Parathyroid adenoma (tissue), 2 donors: ENCODE measurements around the gene HDAC4.

Source experiments
- H2AFZ ChIP-seq: fragments of 300-600 bp; sonication (generic); one replicate; pipeline ENCODE4 v1.7.0; 2017; ENCODE audit warnings: antibody characterized with exemption, mild to moderate bottlenecking
- H3K27ac ChIP-seq: fragments of 300-600 bp; sonication (generic); one replicate; pipeline ENCODE4 v1.7.0; 2017
- H3K27me3 ChIP-seq: fragments of 300-600 bp; sonication (generic); one replicate; pipeline ENCODE4 v1.7.0; 2017; ENCODE audit warnings: low read length; ENCODE audit not compliant: control insufficient read depth, insufficient read depth
- H3K36me3 ChIP-seq: fragments of 300-600 bp; sonication (generic); one replicate; pipeline ENCODE4 v1.7.0; 2017; ENCODE audit warnings: low read length; ENCODE audit not compliant: control insufficient read depth, insufficient read depth
- H3K4me1 ChIP-seq: fragments of 300-600 bp; sonication (generic); one replicate; pipeline ENCODE4 v1.7.0; 2017; ENCODE audit warnings: control low read depth
- H3K4me2 ChIP-seq: fragments of 300-600 bp; sonication (generic); one replicate; pipeline ENCODE4 v1.7.0; 2017; ENCODE audit warnings: low read length
- H3K4me3 ChIP-seq: fragments of 300-600 bp; sonication (generic); one replicate; pipeline ENCODE4 v1.7.0; 2017; ENCODE audit warnings: low read depth, low read length
- H3K79me2 ChIP-seq: fragments of 300-600 bp; sonication (generic); one replicate; pipeline ENCODE4 v1.7.0; 2017; ENCODE audit warnings: control low read depth
- H3K9ac ChIP-seq: fragments of 300-600 bp; sonication (generic); one replicate; pipeline ENCODE4 v1.7.0; 2017; ENCODE audit warnings: mild to moderate bottlenecking
- H3K9me3 ChIP-seq: fragments of 300-600 bp; sonication (generic); one replicate; pipeline ENCODE4 v1.7.0; 2017; ENCODE audit warnings: low read length; ENCODE audit not compliant: control insufficient read depth
- TF ChIP-seq, protein P1 (sequence below): fragments of 300-600 bp; sonication (generic); IDR thresholded peaks from one replicate; pipeline ENCODE4 v1.7.0; 2017; ENCODE audit warnings: antibody characterized with exemption, mild to moderate bottlenecking
- donor health status: primary hyperparathyroidism.

HDAC4 gene

GRCh38 chr2:239370403-239370802 lies 30.4 kb downstream of the HDAC4 start:
- H2AFZ ChIP-seq: no peak overlapping the region

GRCh38 chr2:239369631-239370161 lies 31.1 kb downstream of the HDAC4 start:
- Histone ChIP-seq H3K27ac (no peak overlapping the region), H2AFZ (no peak overlapping the region), H3K9ac (no peak overlapping the region), H3K4me2 (no peak overlapping the region), H3K4me1 (no peaks in the 10 kb centered on the region), H3K9me3 (no peaks in the 10 kb centered on the region), H3K79me2 (peaks cover 22% of the 10 kb centered on the region), H3K36me3 (no peaks in the 10 kb centered on the region), H3K4me3 (no peak overlapping the region), H3K27me3 (no peaks in the 10 kb centered on the region)
- TF ChIP-seq, protein P1, sequence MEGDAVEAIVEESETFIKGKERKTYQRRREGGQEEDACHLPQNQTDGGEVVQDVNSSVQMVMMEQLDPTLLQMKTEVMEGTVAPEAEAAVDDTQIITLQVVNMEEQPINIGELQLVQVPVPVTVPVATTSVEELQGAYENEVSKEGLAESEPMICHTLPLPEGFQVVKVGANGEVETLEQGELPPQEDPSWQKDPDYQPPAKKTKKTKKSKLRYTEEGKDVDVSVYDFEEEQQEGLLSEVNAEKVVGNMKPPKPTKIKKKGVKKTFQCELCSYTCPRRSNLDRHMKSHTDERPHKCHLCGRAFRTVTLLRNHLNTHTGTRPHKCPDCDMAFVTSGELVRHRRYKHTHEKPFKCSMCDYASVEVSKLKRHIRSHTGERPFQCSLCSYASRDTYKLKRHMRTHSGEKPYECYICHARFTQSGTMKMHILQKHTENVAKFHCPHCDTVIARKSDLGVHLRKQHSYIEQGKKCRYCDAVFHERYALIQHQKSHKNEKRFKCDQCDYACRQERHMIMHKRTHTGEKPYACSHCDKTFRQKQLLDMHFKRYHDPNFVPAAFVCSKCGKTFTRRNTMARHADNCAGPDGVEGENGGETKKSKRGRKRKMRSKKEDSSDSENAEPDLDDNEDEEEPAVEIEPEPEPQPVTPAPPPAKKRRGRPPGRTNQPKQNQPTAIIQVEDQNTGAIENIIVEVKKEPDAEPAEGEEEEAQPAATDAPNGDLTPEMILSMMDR: no peak

More at GRCh38 chr2:239370403-239370802, 30.4 kb downstream of the HDAC4 start:
- Histone ChIP-seq H3K36me3 (no peaks in the 10 kb centered on the region), H3K4me3 (no peak overlapping the region), H3K4me2 (no peak overlapping the region), H3K27ac (no peak overlapping the region), H3K9ac (no peak overlapping the region), H3K4me1 (no peaks in the 10 kb centered on the region), H3K27me3 (no peaks in the 10 kb centered on the region), H3K79me2 (peaks cover 21% of the 10 kb centered on the region), H3K9me3 (no peaks in the 10 kb centered on the region)
- TF ChIP-seq, protein P1: no peak

- H3K79me2 ChIP-seq: peaks cover 27% of the 10 kb centered on the region
- no peaks in the 10 kb centered on the region for H3K36me3 ChIP-seq
- TF ChIP-seq, protein P1: no peak
- H2AFZ ChIP-seq: no peak overlapping the region
- H3K27me3 ChIP-seq: no peaks in the 10 kb centered on the region
- no peaks in the 10 kb centered on the region for H3K4me1 ChIP-seq
- no peak overlapping the region for H3K4me3 ChIP-seq
- no peaks in the 10 kb centered on the region for H3K9me3 ChIP-seq
- no peak overlapping the region for H3K27ac ChIP-seq
- H3K4me2 ChIP-seq: no peak overlapping the region
- H3K9ac ChIP-seq: no peak overlapping the region
These were observed 31.8 kb downstream of the HDAC4 start for GRCh38 chr2:239368906-239369552.

DNA sequence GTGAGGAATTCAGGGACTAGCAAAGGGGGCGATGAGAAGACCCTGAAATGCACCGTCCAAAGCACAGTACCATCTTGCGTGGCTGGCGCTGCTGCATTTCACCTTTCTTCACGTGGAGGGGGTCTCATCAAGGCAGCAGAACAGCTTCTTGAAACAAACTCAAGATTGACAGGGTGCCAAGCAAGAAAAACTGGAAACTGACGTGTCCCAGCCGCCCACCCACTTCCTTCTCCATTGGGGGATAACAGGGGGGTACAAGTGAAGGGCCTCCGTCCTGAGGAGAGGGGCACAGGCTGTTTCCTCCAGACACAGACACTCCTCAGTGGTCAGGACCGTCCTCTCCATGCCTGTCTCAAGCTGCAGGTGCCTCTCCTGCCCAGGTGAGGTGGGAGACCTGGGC lies 32.5 kb downstream of the HDAC4 start:
- H3K27ac ChIP-seq: no peak overlapping the region
- no peak overlapping the region for H3K4me2 ChIP-seq
- no peaks in the 10 kb centered on the region for H3K27me3 ChIP-seq
- H3K4me3 ChIP-seq: no peak overlapping the region
- TF ChIP-seq, protein P1: no peak
- H3K9ac ChIP-seq: no peak overlapping the region
- peaks cover 28% of the 10 kb centered on the region for H3K79me2 ChIP-seq
- H3K9me3 ChIP-seq: no peaks in the 10 kb centered on the region
- H3K36me3 ChIP-seq: no peaks in the 10 kb centered on the region
- no peak overlapping the region for H2AFZ ChIP-seq
- H3K4me1 ChIP-seq: no peaks in the 10 kb centered on the region

DNA sequence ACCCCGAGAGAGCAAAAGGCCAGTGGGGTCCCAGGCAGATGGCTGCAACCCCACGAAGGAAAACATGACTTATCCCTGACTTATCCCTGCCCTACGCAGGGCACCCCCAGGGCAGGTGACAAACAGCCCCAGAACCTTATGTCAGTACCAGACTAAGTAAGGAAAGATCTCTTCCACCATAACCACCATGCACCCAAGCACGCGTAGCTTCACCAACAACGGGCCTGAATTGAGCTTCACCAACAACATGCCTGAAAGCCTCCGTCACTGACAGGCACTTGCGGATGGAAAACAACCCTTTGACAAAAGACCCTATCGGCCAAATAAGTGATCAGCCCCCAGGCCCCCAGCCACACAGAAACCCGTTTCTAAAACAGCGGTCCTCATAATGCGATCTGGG lies 34.1 kb downstream of the HDAC4 start:
- Histone ChIP-seq H3K79me2 (peaks cover 33% of the 10 kb centered on the region), H2AFZ (no peak overlapping the region), H3K4me3 (no peak overlapping the region), H3K9me3 (no peaks in the 10 kb centered on the region), H3K27me3 (no peaks in the 10 kb centered on the region), H3K9ac (no peak overlapping the region), H3K4me2 (no peak overlapping the region), H3K27ac (no peak overlapping the region), H3K36me3 (no peaks in the 10 kb centered on the region), H3K4me1 (no peaks in the 10 kb centered on the region)
- TF ChIP-seq, protein P1: no peak
